SK-N-SH (cell line): ENCODE data around the gene RNASEH2B. TPM values are rescaled to one million over a fixed set of nuclear protein-coding genes. Genes with fewer than 3 reads are reported as not detected.

Experiments
- CTCF ChIA-PET: fragments of 300-600, 350-600 bp; formaldehyde crosslinking; extraction: SDS; loops from one replicate; lab custom pipeline; 2021; lab: Yijun Ruan, JAX
- POLR2A ChIA-PET: fragments of 350-600 bp; sonication (Branson Sonifier 250); formaldehyde crosslinking; extraction: SDS; loops from one replicate; lab custom pipeline; 2020; ENCODE audit warnings: antibody characterized with exemption, inconsistent platforms; lab: Yijun Ruan, JAX
- DNase-seq: peaks from one replicate; pipeline ENCODE4 v3.0.0; 2012
- H2AFZ ChIP-seq: fragments of 200-600 bp; sonication (generic); 2 replicates; pipeline ENCODE4 v1.8.1; 2016; ENCODE audit warnings: antibody characterized with exemption, mild to moderate bottlenecking, low read depth
- H3F3A ChIP-seq: fragments of 200-600 bp; sonication (generic); replicated peaks from 2 replicates; pipeline ENCODE3; 2016; ENCODE audit warnings: antibody characterized with exemption, mild to moderate bottlenecking; ENCODE audit not compliant: insufficient read depth
- H3K27ac ChIP-seq, 2 experiments: fragments of 200-500 bp in 1 of 2; fragments of 200-600 bp in 1 of 2; sonication (Bioruptor generic) in 1 of 2; sonication (generic), shearing (Covaris generic) in 1 of 2; 2 replicates each; pipeline versions ENCODE4 v1.5.1 to v1.6.1; 2014 to 2016; ENCODE audit warnings: low read depth in 2 of 2, inconsistent platforms in 1 of 2, low read length in 1 of 2, mild to moderate bottlenecking in 1 of 2, mixed read lengths in 1 of 2
- H3K27me3 ChIP-seq: fragments of 200-600 bp; sonication (generic), shearing (Covaris generic); 2 replicates; pipeline ENCODE4 v1.6.1; 2016; ENCODE audit warnings: mixed run types; ENCODE audit not compliant: insufficient read depth
- H3K36me3 ChIP-seq, 2 experiments: fragments of 200-500 bp in 1 of 2; fragments of 200-600 bp in 1 of 2; sonication (Bioruptor generic) in 1 of 2; sonication (generic) in 1 of 2; replicated peaks in 1 of 2; 2 replicates each; pipeline versions ENCODE3 to v1.5.1; 2014 to 2016; ENCODE audit warnings: low read length in 1 of 2, mild to moderate bottlenecking in 1 of 2; ENCODE audit not compliant: insufficient read depth in 2 of 2, control insufficient read depth in 1 of 2
- H3K4me1 ChIP-seq, 2 experiments: fragments of 200-500 bp in 1 of 2; fragments of 200-600 bp in 1 of 2; sonication (Bioruptor generic) in 1 of 2; sonication (generic), shearing (Covaris generic) in 1 of 2; 2 replicates each; pipeline versions ENCODE4 v1.5.1 to v1.6.1; 2014 to 2016; ENCODE audit warnings: low read depth in 1 of 2, low read length in 1 of 2, mixed run types in 1 of 2; ENCODE audit not compliant: insufficient read depth in 2 of 2, control insufficient read depth in 1 of 2
- H3K4me2 ChIP-seq: fragments of 200-600 bp; sonication (generic), shearing (Covaris generic); 2 replicates; pipeline ENCODE4 v1.6.1; 2017; ENCODE audit warnings: mixed run types
- H3K4me3 ChIP-seq, 2 experiments: fragments of 200-500 bp in 1 of 2; fragments of 200-600 bp in 1 of 2; sonication (Bioruptor generic) in 1 of 2; sonication (generic), shearing (Covaris generic) in 1 of 2; 2 replicates each; pipeline versions ENCODE4 v1.5.1 to v1.8.1; 2014 to 2016; ENCODE audit warnings: low read depth in 2 of 2, inconsistent platforms in 1 of 2, low read length in 1 of 2, mild to moderate bottlenecking in 1 of 2, mixed read lengths in 1 of 2, moderate library complexity in 1 of 2
- H3K79me2 ChIP-seq: fragments of 200-600 bp; sonication (generic); 2 replicates; pipeline ENCODE4 v1.8.1; 2017; ENCODE audit warnings: mild to moderate bottlenecking; ENCODE audit not compliant: insufficient read depth
- H3K9ac ChIP-seq: fragments of 200-600 bp; sonication (generic); 2 replicates; pipeline ENCODE4 v1.6.1; 2017; ENCODE audit warnings: mixed run types
- H3K9me2 ChIP-seq: fragments of 200-600 bp; sonication (generic); 2 replicates; pipeline ENCODE4 v1.6.1; 2017; ENCODE audit warnings: mixed run types
- H3K9me3 ChIP-seq: fragments of 200-600 bp; sonication (generic); 2 replicates; pipeline ENCODE4 v1.6.1; 2017; ENCODE audit warnings: mixed run types, mild to moderate bottlenecking, moderate library complexity
- H4K20me1 ChIP-seq: fragments of 200-600 bp; sonication (generic); 2 replicates; pipeline ENCODE4 v1.6.1; 2017; ENCODE audit warnings: mild to moderate bottlenecking, mixed run types; ENCODE audit not compliant: insufficient read depth
- ELF1 ChIP-seq: IDR thresholded peaks from 2 replicates; pipeline ENCODE4 v1.4.0; 2012
- EP300 ChIP-seq, 2 experiments: IDR thresholded peaks; 2 replicates each; pipeline versions ENCODE4 v1.4.0 to v1.6.1; 2012; ENCODE audit warnings: borderline replicate concordance in 1 of 2, low read depth in 1 of 2, low read length in 1 of 2
- FOSL2 ChIP-seq: IDR thresholded peaks from 2 replicates; pipeline ENCODE4 v1.4.0; 2012; ENCODE audit warnings: low read depth, mild to moderate bottlenecking, moderate library complexity, borderline replicate concordance
- FOXJ3 ChIP-seq: sonication (generic); formaldehyde crosslinking; IDR thresholded peaks from 2 replicates; pipeline ENCODE4 v1.5.1; 2020; ENCODE audit warnings: mild to moderate bottlenecking, missing genetic modification reagents
- IRF3 ChIP-seq: fragments of 150-350 bp; IDR thresholded peaks from 2 replicates; pipeline ENCODE4 v1.6.1; 2016; ENCODE audit warnings: mild to moderate bottlenecking, low read depth, low read length
- JUND ChIP-seq: IDR thresholded peaks from 2 replicates; pipeline ENCODE4 v1.4.0; 2012
- MEF2A ChIP-seq: IDR thresholded peaks from 2 replicates; pipeline ENCODE4 v1.4.0; 2012; ENCODE audit warnings: low read depth, borderline replicate concordance
- MXI1 ChIP-seq: IDR thresholded peaks from 2 replicates; pipeline ENCODE4 v1.6.1; 2012; ENCODE audit warnings: mild to moderate bottlenecking, low read depth, low read length, improper control_type of control experiment
- NFIC ChIP-seq: IDR thresholded peaks from 2 replicates; pipeline ENCODE4 v1.4.0; 2012; ENCODE audit warnings: borderline replicate concordance
- NRF1 ChIP-seq: IDR thresholded peaks from 2 replicates; pipeline ENCODE4 v1.6.1; 2012; ENCODE audit warnings: low read depth, mild to moderate bottlenecking, low read length
- PBX3 ChIP-seq: IDR thresholded peaks from 2 replicates; pipeline ENCODE4; 2012
- RAD21 ChIP-seq: IDR thresholded peaks from 2 replicates; pipeline ENCODE4 v1.6.1; 2012; ENCODE audit warnings: mild to moderate bottlenecking, low read length
- REST ChIP-seq: IDR thresholded peaks from 2 replicates; pipeline ENCODE4 v1.6.1; 2012; ENCODE audit warnings: mild to moderate bottlenecking, low read depth, low read length, moderate library complexity
- RFX5 ChIP-seq: IDR thresholded peaks from 2 replicates; pipeline ENCODE4 v1.6.1; 2012; ENCODE audit warnings: mild to moderate bottlenecking, improper control_type of control experiment, low read length
- SIN3A ChIP-seq: IDR thresholded peaks from 2 replicates; pipeline ENCODE4 v1.6.1; 2012; ENCODE audit warnings: low read depth, mild to moderate bottlenecking, low read length, moderate library complexity, borderline replicate concordance
- SMC3 ChIP-seq: IDR thresholded peaks from 2 replicates; pipeline ENCODE4 v1.6.1; 2012; ENCODE audit warnings: low read depth, low read length, improper control_type of control experiment
- TAF1 ChIP-seq: IDR thresholded peaks from 2 replicates; pipeline ENCODE4 v1.6.1; 2012; ENCODE audit warnings: low read depth, mild to moderate bottlenecking, low read length, moderate library complexity, borderline replicate concordance
- USF1 ChIP-seq: IDR thresholded peaks from 2 replicates; pipeline ENCODE4 v1.4.0; 2012; ENCODE audit warnings: low read depth, borderline replicate concordance
- USF2 ChIP-seq: fragments of 150-350 bp; IDR thresholded peaks from 2 replicates; pipeline ENCODE4 v1.6.1; 2017; ENCODE audit warnings: antibody characterized with exemption, low read length, low read depth, borderline replicate concordance
- ZBTB33 ChIP-seq: IDR thresholded peaks from 2 replicates; pipeline ENCODE4 v1.4.0; 2012; ENCODE audit warnings: low read depth, borderline replicate concordance
- WGBS: methylation state at CpG from one replicate; pipeline ENCODE4 v1.1.6; 2017; ENCODE audit warnings: low lambda C conversion rate; 5-methylcytosine and 5-hydroxymethylcytosine counted together
- polyA plus RNA-seq, 3 experiments: library from polyadenylated mRNA; depleted of rRNA; stranded (reverse); fragments of >200 nt; gene quantifications; 2 replicates each; pipeline ENCODE4 v1.2.3, GENCODE V29; 2012

RNASEH2B gene
- polyA plus RNA-seq, 1 of the 3 experiments (the other 2 are of a cell fraction), result 13.0 TPM

- H3K9me2 ChIP-seq, result no peaks in the 10 kb centered on the region
- ChIA-PET POLR2A (no interaction called here), CTCF (interaction anchor here (1.6 to 2.7 kb wide), 3 partner anchors 154 to 939 kb away, joined by 6 to 16 read pairs (median 8); no protein-coding TSS in a partner anchor)
- H3K4me2 ChIP-seq, result no peak overlapping the region
- H3K9me3 ChIP-seq, result no peaks in the 10 kb centered on the region
- H3K79me2 ChIP-seq, result peaks cover 79% of the 10 kb centered on the region
- no peak overlapping the region for H3K27ac ChIP-seq
- no peak for TF ChIP-seq IRF3
- no peak for TF ChIP-seq MXI1
- no peak for TF ChIP-seq PBX3
- TF ChIP-seq USF2, result no peak
- TF ChIP-seq NFIC, result no peak
- no peak for TF ChIP-seq REST
- TF ChIP-seq EP300 (IDR thresholded peaks at IDR 0.05; ENCODE audit: borderline replicate concordance in 1 of 2, low read depth in 1 of 2, low read length in 1 of 2), result no peak
- no peak for TF ChIP-seq SMC3
- TF ChIP-seq JUND, result no peak
- TF ChIP-seq FOXJ3, result no peak
- TF ChIP-seq ZBTB33, result no peak
- TF ChIP-seq FOSL2, result no peak
- no peak for TF ChIP-seq ELF1
- TF ChIP-seq NRF1, result no peak
- no peak for TF ChIP-seq MEF2A
- no peak for TF ChIP-seq RAD21
- no peak for TF ChIP-seq TAF1
- no peak for TF ChIP-seq USF1
- no peak for TF ChIP-seq SIN3A
- TF ChIP-seq RFX5, result no peak
- no peak overlapping the region for H2AFZ ChIP-seq
- no peak for DNase-seq
- peaks cover 6% of the 10 kb centered on the region for H3F3A ChIP-seq
- H3K4me3 ChIP-seq, result no peak overlapping the region
- H3K36me3 ChIP-seq, result no peaks in the 10 kb centered on the region
- 96% methylated on average over 4 of the region's 5 CpGs for WGBS
- peaks cover 7 to 22% of the 10 kb centered on the region in 2 experiments for H3K4me1 ChIP-seq
- no peaks in the 10 kb centered on the region for H4K20me1 ChIP-seq
- no peaks in the 10 kb centered on the region for H3K27me3 ChIP-seq
- no peak overlapping the region for H3K9ac ChIP-seq
Observed at GRCh38 chr13:50915565-50915964, 6.0 kb downstream of the RNASEH2B start.
